UCSD-AML1 (cell line): ENCODE results near the gene YEATS4.

Source experiments
- DNase-seq: peaks from one replicate; lab custom pipeline; 2025; ENCODE audit not compliant: unreplicated experiment; lab: John Stamatoyannopoulos, UW

YEATS4 gene

DNA sequence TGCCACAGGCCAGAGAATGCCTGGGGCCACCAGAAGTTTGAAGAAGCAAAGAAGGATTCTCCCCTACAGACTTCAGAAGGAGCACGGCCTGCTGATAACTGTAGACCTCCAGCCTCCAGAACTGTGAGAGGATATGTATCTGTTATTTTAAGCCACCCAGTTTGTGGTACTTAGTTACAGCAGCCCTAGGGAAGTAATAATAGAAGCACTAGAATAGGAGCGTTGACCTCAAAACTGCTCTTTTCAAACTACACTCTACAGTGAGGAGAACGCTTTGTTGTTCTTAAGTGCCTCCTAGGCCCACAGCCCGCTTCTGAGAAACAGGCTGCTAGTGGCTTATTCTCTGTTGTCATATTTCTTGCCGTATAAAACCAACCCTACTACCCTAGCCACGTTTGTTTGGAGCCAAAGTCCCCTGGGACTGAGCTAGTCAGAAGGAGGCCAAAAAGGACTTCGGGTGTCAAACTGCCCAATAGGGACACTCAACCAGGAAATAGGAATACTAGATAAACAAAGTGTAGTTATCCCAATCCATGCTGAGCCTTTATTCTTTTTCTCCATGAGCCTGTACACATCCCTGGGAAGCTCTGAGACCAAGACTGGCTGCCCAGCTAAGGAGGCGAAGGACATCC lies 72.2 kb downstream of the YEATS4 start:
- no peak for DNase-seq

DNA sequence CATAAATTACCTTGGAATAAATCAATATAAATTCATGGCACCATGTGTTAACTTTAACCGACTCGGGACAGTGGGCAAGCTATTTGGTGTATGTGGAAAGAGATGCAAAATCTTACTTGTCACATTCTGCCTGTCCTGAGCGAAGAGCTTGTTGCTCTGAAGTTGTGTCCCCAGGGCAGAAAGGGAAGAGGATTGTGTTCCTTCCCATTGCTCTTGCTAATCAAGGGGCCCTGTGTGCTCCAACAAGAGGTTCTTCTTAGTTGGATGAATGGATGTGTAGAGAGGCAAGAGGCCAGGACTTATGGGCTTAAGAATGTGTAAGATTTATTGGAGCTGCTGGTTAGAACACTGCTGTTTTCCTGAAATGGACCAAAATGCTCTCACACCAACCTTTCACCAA lies 74.1 kb downstream of the YEATS4 start:
- DNase-seq = no peak

DNA sequence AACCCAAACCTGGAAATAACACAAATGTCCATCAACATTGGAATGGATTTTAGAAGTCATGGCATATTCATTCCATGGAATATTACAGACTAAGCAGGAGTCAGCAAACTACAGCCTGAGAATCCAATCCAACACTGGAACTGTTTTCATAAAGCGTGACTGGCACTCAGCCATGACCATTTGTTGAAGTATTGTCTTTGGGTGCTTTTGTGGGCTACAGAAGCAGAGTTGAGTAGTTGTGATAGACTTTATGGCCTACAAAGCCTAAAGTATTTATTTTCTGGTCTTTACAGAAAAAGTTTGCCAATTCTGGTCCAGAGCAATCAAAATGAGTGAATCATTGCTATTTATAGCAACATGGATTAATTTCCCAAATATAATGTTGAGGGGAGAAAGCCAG lies 76.1 kb downstream of the YEATS4 start:
- DNase-seq = no peak

DNA sequence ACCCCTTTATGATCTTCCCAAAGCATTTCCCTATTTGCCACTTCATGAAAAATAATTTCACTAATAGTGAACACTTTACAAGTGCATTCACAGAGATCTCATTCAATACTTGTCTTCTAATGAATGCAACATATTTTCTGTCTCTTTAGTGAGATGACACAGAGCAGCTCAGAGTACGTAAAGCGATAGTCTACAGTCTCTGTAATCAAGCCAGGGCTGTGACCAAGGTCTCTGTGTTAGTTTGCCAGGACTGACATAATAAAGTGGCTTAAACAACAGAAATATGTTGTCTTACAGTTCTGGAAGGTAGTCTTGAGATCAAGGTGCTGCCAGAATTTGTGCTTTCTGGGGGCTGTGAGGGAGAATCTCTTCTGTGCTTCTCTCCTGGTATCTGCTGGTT lies 77.5 kb downstream of the YEATS4 start:
- DNase-seq = no peak

DNA sequence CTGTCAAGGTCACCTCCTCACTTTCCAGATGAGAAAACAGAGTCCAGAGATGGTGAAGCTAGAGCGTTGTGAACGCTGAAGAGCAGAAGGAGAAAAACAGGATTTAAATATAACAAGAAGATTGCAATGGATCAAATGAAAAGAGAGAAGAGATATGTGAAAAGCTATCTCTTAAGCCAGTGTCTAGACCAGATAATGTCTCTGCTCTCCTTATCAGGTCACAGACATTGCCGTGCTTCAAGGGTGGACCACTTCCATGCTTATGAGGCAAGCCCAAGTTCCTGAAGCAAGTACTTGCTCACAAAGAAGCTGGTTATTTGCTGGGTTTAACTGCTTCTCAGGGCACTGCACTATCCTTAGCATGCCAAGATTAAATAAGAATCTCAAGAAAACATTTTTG lies 79.0 kb downstream of the YEATS4 start:
- no peak for DNase-seq

DNA sequence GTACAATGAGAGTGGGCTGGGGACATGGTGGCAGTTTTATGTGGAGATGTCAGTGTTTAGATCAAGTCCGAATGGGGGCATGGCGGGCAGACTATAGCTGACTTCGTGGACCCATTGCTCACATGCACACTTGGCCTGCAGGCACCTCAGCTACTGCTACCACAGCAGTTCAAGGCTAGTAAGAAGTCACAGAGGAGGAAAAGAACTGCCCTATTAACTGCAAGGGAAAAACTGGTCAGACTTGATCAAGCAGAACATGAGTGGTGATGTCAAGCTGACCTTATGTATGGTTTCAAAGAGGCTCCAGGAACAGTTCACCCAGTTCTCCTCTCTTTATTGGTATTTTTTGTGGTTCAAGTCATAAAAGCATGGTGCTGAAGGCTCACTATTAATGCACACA lies 80.5 kb downstream of the YEATS4 start:
- DNase-seq = no peak
